Sigmoid colon (tissue), 7 donors: ENCODE data around the gene KNG1. TPM values are rescaled to one million over a fixed set of nuclear protein-coding genes. Genes with fewer than 3 reads are reported as not detected.

Source experiments
- DNase-seq: peaks from one replicate; pipeline ENCODE4 v3.0.0-alpha.2; 2019
- H3K27ac ChIP-seq, 4 donors: fragments of 200-600 bp; sonication (generic); one replicate each; pipeline ENCODE4 v1.5.1; 2016 to 2019; ENCODE audit warnings: mild to moderate bottlenecking in 1 of 4
- H3K27me3 ChIP-seq, 3 donors: fragments of 200-600 bp; sonication (generic); one replicate each; pipeline ENCODE4 v1.5.1; 2019; ENCODE audit warnings: mild to moderate bottlenecking in 1 of 3
- H3K36me3 ChIP-seq, 4 donors: fragments of 200-600 bp; sonication (generic); one replicate each; pipeline ENCODE4 v1.5.1; 2016 to 2019
- H3K4me1 ChIP-seq, 4 donors: fragments of 200-600 bp; sonication (generic); one replicate each; pipeline ENCODE4 v1.5.1; 2017 to 2019
- H3K4me3 ChIP-seq, 4 donors: fragments of 200-600 bp; sonication (generic); one replicate each; pipeline ENCODE4 v1.5.1; 2017 to 2019; ENCODE audit warnings: mild to moderate bottlenecking in 2 of 4, moderate library complexity in 1 of 4
- H3K9me3 ChIP-seq, 4 donors: fragments of 200-600 bp in 3 of 4; sonication (generic) in 3 of 4; one replicate each; pipeline versions ENCODE4 v1.5.1 to v1.6.1; 2013 to 2019
- EP300 ChIP-seq, 4 donors: sonication (generic); formaldehyde crosslinking; IDR thresholded peaks; one replicate each; pipeline ENCODE4 v1.6.1; 2017; ENCODE audit warnings: antibody characterized with exemption in 4 of 4
- POLR2A ChIP-seq, 2 donors: fragments of 450-650 bp; IDR thresholded peaks; one replicate each; pipeline ENCODE4 v1.6.1; 2016; ENCODE audit warnings: antibody characterized with exemption in 2 of 2, mild to moderate bottlenecking in 2 of 2, moderate library complexity in 2 of 2
- POLR2AphosphoS5 ChIP-seq, 4 donors: sonication (generic); formaldehyde crosslinking; IDR thresholded peaks; one replicate each; pipeline ENCODE4 v1.6.1; 2017; ENCODE audit warnings: antibody characterized with exemption in 4 of 4
- WGBS, 2 donors: extraction: QIAGEN DNeasy Blood & Tissue Kit; methylation state at CpG; one replicate each; pipeline ENCODE4 v1.1.7; 2013; 5-methylcytosine and 5-hydroxymethylcytosine counted together
- intact Hi-C: fragments of 100-400 bp; cut with DNase I; formaldehyde crosslinking; loops from one replicate; pipeline ENCODE4 v1.15.1; 2023
- polyA plus RNA-seq, 3 donors: library from polyadenylated mRNA; stranded (reverse); fragments of 200-250 nt; gene quantifications; one replicate each; pipeline ENCODE4 v1.2.3, GENCODE V29; 2013
- total RNA-seq, 4 donors: library from RNA; depleted of rRNA; stranded (reverse); fragments of >200 nt; gene quantifications; one replicate each; pipeline ENCODE4 v1.1.0, GENCODE V29; 2016
- TF ChIP-seq, protein P1 (sequence below), 4 experiments: fragments of 450-650 bp in 3 of 4; fragments of 200-600 bp in 1 of 4; IDR thresholded peaks; one replicate each; pipeline ENCODE4 v1.5.1; 2016 to 2019; ENCODE audit warnings: antibody characterized with exemption in 4 of 4, mild to moderate bottlenecking in 3 of 4, moderate library complexity in 2 of 4
- donor health status: healthy with polysubstance abuse.
- donor health status: Bipolar disorder and iron deficiency.
- donor health status: healthy.

KNG1 gene
- total and polyA plus RNA-seq, 7 donors = 0.35 to 1.2 TPM; not detected in 5

DNA sequence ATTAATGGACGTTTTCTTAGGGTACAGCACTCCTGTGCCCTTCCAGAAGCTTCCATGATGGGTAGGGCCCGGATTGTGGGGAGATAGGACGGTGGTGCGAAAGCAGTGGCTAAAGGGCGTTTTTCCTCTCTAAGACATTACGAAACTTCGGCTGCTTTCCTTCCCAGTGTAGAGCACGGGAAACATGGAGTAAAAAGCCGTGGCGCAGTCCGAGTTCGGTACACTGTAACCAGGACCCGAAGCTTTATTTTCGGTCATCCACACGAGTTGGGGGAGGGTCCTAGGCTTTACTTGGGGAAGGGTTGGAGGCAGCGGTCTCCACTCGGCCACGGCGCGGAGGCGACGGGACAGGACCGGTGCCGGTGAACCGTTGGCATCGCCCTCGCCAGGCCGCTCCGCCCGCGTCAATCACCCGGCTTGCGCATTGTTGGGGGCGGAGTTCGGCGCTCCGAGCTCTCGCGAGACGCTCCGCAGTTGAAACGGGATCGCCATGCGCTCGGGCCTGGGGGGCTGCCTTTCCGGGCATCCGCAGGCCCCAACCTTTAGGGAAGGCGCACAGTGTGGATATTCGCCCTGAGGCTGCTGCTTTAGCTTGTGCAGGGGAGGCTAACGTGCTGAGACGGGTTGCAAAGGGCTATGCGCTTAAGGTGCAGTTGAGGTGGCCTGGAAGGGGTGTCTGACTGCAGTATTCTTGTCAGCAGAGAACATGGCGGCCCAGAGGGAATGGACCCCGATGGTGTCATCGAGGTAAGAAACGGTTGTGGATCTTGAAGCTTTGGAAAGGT is 66.8 kb downstream of the KNG1 start:
- WGBS, 2 donors = 0% methylated on average over 56 of the region's 56 CpGs

DNA sequence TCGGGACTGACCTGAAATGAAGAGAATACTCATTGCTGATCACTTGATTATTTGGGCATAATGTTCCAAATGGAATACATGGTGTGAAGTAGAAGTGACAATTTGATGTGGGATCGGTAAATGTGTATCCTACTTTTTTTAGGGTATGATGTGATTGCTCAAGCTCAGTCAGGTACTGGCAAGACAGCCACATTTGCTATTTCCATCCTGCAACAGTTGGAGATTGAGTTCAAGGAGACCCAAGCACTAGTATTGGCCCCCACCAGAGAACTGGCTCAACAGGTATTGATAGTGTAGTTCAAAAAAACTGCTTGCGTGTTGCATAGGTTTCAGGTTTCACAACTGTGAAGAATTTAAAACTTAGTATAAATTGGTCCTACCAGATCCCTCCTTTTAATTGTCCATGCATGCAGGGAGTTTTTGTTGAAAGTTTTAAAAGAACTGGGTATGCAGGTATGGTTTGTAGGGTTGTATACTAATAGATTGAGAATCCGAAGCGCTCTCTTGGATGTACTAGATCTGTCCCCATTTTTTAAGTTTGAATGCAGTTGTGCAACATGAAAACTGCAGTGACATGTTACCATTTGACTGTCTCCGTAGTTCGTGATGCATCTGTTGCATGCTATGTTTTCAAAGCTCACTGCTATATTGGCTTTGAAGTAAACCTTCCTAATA is 67.8 kb downstream of the KNG1 start:
- Histone ChIP-seq H3K27ac (peak overlapping the region; percentile 94 to 99 (median 97)), H3K4me3 (peak overlapping the region; percentile 76 to 94 (median 86)), H3K9me3 (no peaks in the 10 kb centered on the region), H3K36me3 (peaks cover 28 to 56% (median 48%) of the 10 kb centered on the region in 4 donors), H3K4me1 (peaks cover 0 to 55% (median 44%) of the 10 kb centered on the region in 4 donors), H3K27me3 (no peaks in the 10 kb centered on the region)
- intact Hi-C loops = loop anchor here (5.0 kb wide), 2 partner anchors 218 to 848 kb away; partner anchors contain the start of genes TBCCD1 and TRA2B
- TF ChIP-seq, protein P1, sequence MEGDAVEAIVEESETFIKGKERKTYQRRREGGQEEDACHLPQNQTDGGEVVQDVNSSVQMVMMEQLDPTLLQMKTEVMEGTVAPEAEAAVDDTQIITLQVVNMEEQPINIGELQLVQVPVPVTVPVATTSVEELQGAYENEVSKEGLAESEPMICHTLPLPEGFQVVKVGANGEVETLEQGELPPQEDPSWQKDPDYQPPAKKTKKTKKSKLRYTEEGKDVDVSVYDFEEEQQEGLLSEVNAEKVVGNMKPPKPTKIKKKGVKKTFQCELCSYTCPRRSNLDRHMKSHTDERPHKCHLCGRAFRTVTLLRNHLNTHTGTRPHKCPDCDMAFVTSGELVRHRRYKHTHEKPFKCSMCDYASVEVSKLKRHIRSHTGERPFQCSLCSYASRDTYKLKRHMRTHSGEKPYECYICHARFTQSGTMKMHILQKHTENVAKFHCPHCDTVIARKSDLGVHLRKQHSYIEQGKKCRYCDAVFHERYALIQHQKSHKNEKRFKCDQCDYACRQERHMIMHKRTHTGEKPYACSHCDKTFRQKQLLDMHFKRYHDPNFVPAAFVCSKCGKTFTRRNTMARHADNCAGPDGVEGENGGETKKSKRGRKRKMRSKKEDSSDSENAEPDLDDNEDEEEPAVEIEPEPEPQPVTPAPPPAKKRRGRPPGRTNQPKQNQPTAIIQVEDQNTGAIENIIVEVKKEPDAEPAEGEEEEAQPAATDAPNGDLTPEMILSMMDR (IDR thresholded peaks at IDR 0.05) = no peak
- no peak for TF ChIP-seq POLR2A (IDR thresholded peaks at IDR 0.05)
- no peak for DNase-seq
- 3 to 13% methylated on average over 7 of the region's 7 CpGs for WGBS, 2 donors

More for the DNA sequence above, 66.8 kb downstream of the KNG1 start:
- intact Hi-C loops = loop anchor here (5.0 kb wide), 2 partner anchors 217 to 847 kb away; partner anchors contain the start of genes TBCCD1 and TRA2B
- Histone ChIP-seq H3K27ac (peak overlapping the region; percentile 94 to 99 (median 97)), H3K9me3 (no peaks in the 10 kb centered on the region), H3K27me3 (no peaks in the 10 kb centered on the region), H3K4me3 (peak overlapping the region; percentile 76 to 94 (median 86)), H3K36me3 (peaks cover 28 to 46% (median 44%) of the 10 kb centered on the region in 4 donors), H3K4me1 (peaks cover 0 to 54% (median 43%) of the 10 kb centered on the region in 4 donors)
- TF ChIP-seq POLR2A (IDR thresholded peaks at IDR 0.05) (peak; percentile 33 to 35), EP300 (IDR thresholded peaks at IDR 0.05) (no peak), POLR2AphosphoS5 (IDR thresholded peaks at IDR 0.05) (peak; percentile 94 to 95 (median 95))
- TF ChIP-seq, protein P1 (IDR thresholded peaks at IDR 0.05) = no peak
- peak; percentile 94 for DNase-seq

DNA sequence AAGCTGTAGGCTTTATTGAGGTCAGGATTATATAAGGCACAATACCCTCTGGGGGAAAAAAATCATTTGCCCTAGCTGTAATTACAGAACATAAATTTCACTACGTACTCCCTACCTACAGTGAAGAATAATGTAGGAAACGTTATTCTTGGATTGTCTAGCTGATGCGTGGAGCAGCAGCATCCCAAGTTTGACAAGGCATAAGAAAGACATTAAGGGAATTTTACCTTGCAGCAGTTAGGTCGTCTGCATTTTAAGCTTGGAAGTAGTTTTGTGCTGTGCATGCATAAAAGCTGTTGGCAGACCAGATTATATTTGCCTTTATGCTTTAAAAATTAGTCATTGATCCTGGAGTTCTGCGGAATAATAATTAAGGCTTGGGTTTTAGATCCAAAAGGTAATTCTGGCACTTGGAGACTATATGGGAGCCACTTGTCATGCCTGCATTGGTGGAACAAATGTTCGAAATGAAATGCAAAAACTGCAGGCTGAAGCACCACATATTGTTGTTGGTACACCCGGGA is 68.4 kb downstream of the KNG1 start:
- Histone ChIP-seq H3K36me3 (peaks cover 28 to 62% (median 51%) of the 10 kb centered on the region in 4 donors), H3K27ac (peak overlapping the region in 2 of 4 donors; percentile 94 to 99), H3K9me3 (no peaks in the 10 kb centered on the region), H3K4me3 (peak overlapping the region; percentile 76 to 94 (median 86)), H3K4me1 (peaks cover 0 to 55% (median 44%) of the 10 kb centered on the region in 4 donors), H3K27me3 (no peaks in the 10 kb centered on the region)
- no peak for TF ChIP-seq POLR2A (IDR thresholded peaks at IDR 0.05)
- TF ChIP-seq, protein P1 (IDR thresholded peaks at IDR 0.05) = no peak
- no peak for TF ChIP-seq EP300 (IDR thresholded peaks at IDR 0.05)
- no peak for TF ChIP-seq POLR2AphosphoS5 (IDR thresholded peaks at IDR 0.05)
- 7 to 26% methylated on average over 7 of the region's 7 CpGs for WGBS, 2 donors
- DNase-seq = no peak
- intact Hi-C loops = no loop called here

DNA sequence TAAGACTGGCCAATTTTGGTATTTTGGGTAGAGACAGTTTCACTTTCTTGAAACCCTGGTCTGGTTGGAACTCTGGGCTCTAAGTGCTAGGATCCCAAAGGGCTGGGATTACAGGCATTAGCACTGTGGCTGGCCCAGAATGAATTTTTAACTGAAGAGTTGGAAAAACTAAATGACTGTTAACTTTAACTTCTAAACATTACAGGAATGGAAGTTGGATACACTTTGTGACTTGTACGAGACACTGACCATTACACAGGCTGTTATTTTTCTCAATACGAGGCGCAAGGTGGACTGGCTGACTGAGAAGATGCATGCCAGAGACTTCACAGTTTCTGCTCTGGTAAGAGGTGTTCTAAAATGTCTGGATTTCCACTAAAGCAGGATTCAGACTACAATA is 69.8 kb downstream of the KNG1 start:
- H3K27me3 ChIP-seq = no peaks in the 10 kb centered on the region
- TF ChIP-seq POLR2AphosphoS5 (IDR thresholded peaks at IDR 0.05) (no peak), POLR2A (IDR thresholded peaks at IDR 0.05) (no peak), EP300 (IDR thresholded peaks at IDR 0.05) (no peak)
- TF ChIP-seq, protein P1 (IDR thresholded peaks at IDR 0.05) = no peak
- DNase-seq = no peak
- no peak overlapping the region for H3K27ac ChIP-seq
- H3K4me3 ChIP-seq = no peak overlapping the region
- H3K4me1 ChIP-seq = peaks cover 0 to 55% (median 44%) of the 10 kb centered on the region in 4 donors
- H3K36me3 ChIP-seq = peaks cover 28 to 69% (median 51%) of the 10 kb centered on the region in 4 donors
- H3K9me3 ChIP-seq = no peaks in the 10 kb centered on the region
- intact Hi-C loops = no loop called here
- 57 to 64% methylated on average over 3 of the region's 3 CpGs for WGBS, 2 donors
